Stimulated activated CD4-positive, alpha-beta T cell treated with anti-CD3 and anti-CD28 coated beads, Interleukin-2, amount 100 ng/mL, for 24 hours (primary cell): ENCODE results near the gene ARHGEF16.

Experiments
- DNase-seq, 2 donors: peaks; one replicate each; pipeline ENCODE4 v3.0.0-alpha.2; 2020

Gene ARHGEF16

DNA sequence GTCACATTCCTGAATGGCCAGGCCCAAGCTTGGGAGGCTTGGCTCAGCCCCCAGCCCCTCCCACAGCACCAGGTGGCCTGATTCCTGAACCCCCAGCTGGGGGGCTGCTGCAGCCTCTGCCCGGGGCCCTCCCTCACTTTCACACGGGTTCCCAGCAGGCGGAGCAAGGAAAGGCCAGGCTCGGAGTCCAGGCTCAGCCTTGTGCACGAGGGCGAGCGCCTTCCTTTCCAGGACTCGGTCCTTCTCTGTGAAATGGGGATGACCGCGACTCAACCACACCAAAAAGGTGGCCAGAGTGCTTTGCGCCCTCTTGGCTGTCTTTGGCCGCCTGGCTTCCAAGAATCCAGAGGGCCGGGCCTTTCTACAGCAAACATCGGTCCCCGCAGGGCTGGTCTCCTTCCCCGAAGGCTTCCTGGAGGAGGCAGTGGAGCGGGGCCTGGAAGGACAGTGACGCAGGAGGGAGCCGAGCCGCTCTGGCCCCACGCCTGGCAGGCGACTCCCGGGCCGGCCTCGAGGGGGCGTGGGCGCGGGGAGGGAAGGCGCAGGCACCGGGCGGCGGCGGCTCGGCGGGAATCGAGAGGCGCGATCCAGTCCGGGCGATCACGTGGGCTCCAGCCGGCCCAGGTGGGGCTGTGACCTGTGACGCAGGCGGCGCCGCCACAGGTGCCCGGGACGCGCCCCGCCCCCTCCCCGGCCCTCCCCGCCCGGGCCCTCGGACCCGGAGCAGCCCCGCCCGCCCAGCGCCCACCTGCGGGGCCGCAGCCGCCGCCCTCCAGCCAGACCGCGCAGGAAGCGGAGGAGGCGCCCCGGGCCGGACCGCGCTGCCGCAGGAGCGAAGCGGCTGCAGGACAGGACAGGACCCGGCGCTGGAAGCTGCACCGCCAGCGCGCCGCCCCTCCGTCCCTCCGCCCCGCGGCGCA, at the start of gene ARHGEF16:
Gene ARHGEF16, plus strand, starts transcription at position 775 of the 920 bp plus-strand sequence. CDS start 8,420 bp downstream, outside the sequence.
- DNase-seq, result peak in 1 of 2 donors; percentile 37

DNA sequence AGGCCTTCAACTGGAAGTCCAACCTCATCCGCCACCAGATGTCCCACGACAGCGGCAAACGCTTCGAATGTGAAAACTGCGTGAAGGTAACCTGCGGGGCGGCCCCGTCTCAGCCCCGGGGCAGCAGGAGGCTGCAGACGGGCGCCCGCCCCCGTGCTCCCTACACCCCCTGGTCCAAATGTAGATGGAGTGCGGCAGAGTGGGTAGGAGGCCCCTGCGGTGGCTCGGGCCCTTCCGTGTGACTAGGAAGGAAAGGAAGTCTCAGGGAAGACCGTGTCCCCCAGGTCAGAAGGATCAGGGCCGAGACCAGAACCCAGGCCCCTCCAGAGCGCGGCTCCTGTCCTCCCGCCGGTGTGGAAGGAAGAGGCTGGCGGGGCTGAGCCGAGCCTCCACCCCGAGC, 49.7 kb upstream of the ARHGEF16 start:
- DNase-seq, result no peak

DNA sequence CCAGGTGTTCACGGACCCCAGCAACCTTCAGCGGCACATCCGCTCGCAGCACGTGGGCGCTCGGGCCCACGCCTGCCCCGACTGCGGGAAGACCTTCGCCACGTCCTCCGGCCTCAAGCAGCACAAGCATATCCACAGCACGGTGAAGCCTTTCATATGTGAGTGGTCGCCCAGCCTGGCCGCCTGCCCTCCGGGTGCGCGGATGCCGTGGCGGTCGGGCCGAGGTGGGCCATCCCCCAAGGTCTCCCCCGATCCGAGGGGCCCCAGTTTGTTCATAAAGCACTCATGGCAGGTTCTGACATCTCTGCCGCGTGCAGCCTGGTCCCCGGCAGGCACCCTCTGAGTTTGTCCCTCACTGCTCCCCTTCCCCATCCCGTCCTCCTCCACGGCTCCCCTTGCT, 49.0 kb upstream of the ARHGEF16 start:
- DNase-seq, result no peak

GRCh38 chr1:3405974-3406867, 48.2 kb upstream of the ARHGEF16 start:
- DNase-seq, result no peak

DNA sequence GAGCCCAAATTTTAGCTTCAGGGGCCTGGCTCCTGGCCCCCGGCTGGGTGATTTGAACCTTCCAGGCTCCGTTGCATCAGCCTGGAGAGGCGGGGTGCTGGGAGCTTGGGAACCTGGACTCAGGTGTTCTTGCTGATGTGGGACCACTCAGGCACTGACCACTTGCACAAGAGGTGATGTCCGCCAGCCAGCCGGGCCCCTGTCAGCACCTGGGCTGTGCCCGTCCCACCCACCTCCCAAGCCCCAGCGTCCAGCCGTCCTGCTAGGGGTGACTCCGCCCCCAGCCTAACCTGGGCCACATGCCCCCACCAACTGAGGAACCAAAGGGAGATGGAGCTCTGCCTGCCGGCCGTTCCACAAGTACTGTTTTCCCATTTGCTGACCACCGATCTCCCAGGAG, 47.4 kb upstream of the ARHGEF16 start:
- DNase-seq, result no peak

DNA sequence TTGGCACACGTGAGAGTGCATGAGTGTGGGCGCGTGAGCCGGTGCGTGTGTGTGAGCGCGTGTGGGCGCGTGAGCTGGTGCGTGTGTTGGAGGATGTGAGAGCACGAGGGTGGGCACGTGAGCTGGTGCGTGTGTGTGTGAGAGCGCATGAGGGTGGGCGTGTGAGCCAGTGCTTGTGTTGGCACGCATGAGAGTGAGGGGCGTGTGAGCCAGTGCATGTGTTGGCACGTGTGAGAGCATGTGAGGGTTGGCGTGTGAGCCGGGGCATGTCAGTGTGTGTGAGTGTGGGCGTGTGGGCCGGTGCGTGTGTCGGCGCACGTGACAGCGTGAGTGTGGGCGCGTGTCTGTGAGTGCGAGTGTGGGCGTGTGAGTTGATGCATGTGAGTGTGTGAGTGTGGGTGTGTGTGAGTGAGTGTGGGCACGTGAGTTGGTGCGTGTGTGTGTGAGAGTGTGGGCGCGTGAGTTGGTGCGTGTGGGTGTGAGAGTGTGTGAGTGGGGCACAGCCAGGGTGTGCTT, 45.7 kb upstream of the ARHGEF16 start:
- DNase-seq, result no peak

DNA sequence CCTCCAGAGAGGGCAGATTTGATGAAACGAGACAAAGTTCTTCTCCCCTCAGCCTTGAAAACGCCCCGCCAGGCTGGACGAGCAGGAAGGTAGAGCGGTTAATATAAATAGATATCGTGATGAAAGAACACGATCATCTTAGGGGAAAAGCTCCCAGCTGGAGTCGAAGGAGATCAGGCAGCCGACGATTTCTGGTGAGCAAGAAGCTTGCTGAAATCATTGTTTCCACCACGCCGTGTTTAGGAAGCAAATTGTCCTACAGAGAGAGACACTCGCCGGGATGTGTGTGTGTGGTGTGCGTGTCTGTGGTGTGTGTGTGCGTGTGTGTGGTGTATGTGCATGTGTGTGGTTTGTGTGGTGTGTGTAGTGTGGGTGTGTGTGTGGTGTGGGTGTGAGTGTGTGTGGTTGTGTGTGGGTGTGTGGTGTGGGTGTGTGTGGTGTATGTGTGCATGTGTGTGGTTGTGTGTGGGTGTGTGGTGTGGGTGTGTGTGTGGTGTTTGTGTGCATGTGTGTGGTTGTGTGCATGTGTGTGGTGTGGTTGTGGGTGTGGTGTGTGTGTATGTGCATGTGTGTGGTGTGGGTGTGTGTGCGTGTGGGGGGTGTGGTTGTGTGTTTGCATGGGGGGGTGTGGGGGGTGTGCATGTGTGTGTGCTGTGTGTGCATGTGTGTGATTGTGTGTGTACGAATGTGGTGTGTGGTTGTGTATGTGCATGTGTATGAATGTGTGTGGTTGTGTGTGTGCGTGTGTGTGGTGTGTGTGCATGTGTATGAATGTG, 44.9 kb upstream of the ARHGEF16 start:
- DNase-seq, result no peak

GRCh38 chr1:3410142-3410925, 44.1 kb upstream of the ARHGEF16 start:
- DNase-seq, result no peak

DNA sequence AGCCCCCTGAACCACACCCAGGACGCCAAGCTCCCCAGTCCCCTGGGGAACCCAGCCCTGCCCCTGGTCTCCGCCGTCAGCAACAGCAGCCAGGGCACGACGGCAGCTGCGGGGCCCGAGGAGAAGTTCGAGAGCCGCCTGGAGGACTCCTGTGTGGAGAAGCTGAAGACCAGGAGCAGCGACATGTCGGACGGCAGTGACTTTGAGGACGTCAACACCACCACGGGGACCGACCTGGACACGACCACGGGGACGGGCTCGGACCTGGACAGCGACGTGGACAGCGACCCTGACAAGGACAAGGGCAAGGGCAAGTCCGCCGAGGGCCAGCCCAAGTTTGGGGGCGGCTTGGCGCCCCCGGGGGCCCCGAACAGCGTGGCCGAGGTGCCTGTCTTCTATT, 42.7 kb upstream of the ARHGEF16 start:
- DNase-seq, result no peak

DNA sequence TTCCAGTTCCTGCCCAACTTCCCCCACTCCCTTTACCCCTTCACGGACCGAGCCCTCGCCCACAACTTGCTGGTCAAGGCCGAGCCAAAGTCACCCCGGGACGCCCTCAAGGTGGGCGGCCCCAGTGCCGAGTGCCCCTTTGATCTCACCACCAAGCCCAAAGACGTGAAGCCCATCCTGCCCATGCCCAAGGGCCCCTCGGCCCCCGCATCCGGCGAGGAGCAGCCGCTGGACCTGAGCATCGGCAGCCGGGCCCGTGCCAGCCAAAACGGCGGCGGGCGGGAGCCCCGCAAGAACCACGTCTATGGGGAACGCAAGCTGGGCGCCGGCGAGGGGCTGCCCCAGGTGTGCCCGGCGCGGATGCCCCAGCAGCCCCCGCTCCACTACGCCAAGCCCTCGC, 42.1 kb upstream of the ARHGEF16 start:
- no peak for DNase-seq

GRCh38 chr1:3413975-3414710, 40.3 kb upstream of the ARHGEF16 start:
- no peak for DNase-seq

DNA sequence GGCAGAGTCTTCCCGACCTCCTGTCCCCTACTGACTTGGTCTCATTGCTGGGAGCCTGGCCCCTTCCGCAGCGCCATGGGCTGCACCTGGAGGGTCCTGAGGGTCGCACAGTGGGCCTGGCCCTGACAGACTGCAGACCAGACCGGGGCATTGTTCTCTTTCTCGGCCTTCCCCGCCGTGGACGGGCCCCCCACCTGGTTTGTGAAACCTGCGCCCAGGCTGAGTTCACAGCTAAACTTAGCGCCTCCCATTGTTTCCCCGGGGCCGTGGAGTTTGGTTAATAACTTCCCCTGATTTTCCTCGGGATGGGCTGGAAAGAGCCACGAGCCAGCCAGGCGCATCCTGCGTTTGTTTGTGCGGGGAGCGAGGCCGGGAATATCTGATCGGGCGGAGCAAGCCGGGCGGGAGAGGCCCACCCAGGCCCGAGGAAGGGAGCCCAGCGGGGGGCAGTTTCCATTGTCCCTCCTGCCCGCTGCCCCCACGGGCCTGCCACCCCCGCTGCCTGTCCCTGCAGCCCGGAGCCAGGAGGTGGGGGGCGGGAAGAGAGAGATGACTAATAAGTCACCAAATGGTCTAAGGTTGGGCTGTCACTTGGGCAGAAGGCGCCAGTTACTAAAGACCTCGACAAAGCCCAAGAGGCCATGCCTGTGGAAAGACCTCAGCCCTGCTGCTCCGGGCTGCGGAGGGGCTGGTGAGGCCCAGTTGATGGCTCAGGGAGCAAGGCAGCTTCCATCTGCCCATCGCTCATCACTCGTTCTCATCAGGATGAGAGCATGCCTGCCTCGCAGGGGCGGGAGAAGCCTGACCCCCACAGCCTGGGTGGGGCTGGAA, 39.0 kb upstream of the ARHGEF16 start:
- no peak for DNase-seq

GRCh38 chr1:3417082-3417739, 37.3 kb upstream of the ARHGEF16 start:
- DNase-seq, result no peak

DNA sequence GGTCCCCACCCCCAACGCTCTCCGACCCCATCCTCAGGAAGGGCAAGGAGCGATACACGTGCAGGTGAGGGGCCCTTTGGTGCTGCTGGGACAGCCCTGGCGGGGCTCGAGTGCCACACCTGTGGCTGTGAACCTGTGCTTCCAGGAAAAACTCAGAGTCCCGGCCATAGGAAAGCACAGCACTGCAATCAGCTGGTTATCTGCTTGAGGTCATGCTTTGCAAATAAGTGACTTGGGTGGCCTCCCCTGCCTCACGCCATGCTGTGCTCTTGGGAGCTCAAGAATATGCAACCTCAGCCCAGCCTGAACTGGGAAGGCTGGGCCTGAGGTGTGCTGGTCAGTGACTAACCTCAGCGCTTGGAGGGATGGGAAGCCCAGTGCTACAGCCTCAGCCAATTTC, 36.5 kb upstream of the ARHGEF16 start:
- DNase-seq, result no peak

GRCh38 chr1:3418600-3418999, 35.9 kb upstream of the ARHGEF16 start:
- no peak for DNase-seq

DNA sequence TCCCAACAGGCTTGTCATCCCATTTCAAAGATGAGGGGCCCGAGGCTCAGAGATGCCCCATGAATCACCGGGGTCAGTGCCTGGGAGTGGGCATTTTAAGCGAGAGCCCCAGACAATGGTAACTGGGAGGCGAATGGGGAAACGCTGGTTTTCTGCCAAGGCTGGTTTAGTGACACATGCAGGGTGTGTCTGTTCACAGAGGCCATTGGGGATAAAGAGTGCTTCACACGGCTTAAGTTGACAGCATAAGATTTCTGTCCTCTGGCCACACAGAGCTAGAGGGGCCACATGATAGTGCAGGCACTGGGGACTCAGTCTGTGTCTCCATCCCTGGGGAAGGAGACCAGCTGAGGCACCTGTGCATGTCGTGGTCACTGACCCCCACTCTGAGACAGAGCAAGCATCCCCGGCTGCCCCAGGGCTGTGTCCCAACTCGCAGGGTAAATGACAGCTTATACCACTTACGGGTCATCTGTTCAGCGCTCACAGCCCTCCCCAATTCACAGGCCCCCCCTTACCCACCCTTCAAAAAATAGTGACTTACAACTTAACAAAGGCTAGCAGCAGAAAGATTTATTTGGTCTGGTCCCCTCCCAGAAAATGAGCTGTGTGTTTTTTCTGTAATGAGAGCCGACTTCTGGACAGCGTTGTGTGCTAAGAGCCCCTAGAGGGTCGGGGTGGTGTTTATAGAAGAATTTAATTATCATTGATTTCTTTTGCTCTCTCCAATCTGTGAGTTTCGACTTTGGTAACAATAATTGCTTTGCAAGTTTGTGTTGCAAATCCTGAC, 34.9 kb upstream of the ARHGEF16 start:
- no peak for DNase-seq

DNA sequence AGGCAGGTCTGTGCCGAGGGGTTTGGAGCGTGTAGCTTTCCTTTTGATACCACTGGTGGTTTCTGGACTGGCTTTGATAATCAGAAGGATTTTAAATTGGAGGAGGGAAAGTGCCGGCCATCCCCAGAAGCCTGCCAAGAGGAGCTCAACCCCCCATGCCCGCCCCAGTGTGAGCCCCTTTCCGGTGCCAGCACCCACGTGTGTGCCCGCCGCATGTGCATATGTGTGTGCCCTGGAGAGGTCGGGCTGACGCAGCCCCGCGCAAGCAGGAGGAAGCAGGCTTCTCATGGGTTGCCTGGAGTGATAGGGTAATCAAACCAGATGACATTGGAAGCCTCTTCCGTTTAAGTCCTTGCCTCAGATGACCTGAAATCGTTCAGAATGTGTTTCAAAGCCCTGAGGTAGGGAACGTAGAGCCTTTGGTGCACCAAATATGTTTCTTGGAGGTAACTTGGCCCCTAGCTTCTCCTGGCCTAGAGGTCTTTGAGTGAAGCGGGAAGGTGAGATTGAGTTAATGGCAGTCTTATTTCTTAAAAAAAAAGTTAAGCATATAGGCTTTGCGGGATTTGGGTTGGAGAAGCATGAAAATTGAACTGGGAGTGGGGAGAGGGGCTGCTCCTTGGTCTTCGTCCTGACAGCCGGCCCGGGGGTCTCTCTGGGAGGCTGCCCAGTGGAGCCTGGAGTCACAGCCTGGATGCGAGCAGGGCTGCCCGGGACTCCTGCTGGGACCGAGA, 34.1 kb upstream of the ARHGEF16 start:
- DNase-seq, result no peak

- DNase-seq, result no peak
These were observed 31.8 kb upstream of the ARHGEF16 start for GRCh38 chr1:3422638-3423037.
